ENCODE results near the gene AGTRAP.

Gene AGTRAP, protein sequence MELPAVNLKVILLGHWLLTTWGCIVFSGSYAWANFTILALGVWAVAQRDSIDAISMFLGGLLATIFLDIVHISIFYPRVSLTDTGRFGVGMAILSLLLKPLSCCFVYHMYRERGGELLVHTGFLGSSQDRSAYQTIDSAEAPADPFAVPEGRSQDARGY

DNA sequence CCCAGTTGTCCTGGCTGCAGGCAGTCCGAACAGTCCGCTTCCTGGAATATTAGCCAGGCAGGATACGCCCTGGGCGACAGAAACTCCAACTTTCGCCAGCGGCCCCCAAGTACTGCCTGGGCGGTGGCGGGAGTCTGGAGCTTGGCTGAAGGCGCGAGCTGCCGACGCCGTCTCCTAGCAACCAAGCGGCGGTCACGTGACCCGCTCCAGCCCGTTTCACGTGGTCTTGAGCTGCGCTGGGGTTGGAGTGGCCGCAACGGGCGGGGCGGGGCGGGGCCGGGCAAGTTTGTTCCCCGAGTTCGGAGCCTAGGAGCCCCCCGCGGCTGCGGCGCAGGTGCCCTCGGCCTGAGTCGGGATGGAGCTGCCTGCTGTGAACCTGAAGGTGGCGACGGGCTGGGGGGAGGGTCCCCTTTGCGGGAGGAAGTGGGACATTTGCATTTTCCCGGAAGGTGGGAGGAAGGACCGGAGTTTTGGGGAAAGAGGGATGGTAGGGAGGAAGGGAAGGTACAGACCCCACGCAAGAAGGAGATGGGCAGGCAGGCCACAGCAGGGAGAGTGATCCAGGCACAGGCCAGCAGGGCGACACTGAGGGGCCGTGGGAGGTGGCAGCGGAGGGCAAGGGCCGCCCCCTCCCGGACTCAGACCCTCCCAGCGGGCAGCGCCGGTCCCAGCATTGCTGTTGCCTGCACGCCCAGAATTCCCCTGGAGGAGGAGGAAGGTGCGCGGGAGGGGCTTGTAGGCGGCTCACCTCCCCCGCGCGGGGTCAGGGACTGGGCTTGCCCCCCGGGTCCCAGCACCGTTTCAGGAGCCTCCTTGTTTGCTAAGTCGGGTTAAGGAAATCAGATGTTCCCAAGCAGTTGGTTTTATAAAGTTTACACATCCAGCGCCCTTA lies at the start of gene AGTRAP:
Gene AGTRAP, plus strand, starts transcription at position 283 of the 892 bp plus-strand sequence. Its CDS starts 73 bp downstream, at position 356.
- DNase-seq: peak; percentile 85

DNA sequence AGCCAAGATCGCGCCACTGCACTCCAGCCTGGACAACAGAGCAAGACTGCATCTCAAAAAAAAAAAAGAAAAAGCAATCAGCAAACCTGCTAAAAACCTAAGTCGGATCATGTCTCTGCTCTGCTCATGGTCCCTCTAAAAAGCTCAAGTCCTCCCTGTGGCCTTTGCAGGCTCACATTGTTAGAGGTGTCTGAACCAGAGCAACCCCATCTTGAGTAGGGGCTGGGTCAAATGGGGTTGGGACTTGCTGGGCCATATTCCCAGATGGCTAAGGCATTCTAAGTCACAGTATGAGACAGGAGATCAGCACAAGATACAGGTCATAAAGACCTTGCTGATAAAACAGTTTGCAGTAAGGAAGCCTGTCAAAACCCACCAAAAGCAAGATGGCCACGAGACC lies 47.4 kb upstream of the AGTRAP start:
- DNase-seq: no peak

DNA sequence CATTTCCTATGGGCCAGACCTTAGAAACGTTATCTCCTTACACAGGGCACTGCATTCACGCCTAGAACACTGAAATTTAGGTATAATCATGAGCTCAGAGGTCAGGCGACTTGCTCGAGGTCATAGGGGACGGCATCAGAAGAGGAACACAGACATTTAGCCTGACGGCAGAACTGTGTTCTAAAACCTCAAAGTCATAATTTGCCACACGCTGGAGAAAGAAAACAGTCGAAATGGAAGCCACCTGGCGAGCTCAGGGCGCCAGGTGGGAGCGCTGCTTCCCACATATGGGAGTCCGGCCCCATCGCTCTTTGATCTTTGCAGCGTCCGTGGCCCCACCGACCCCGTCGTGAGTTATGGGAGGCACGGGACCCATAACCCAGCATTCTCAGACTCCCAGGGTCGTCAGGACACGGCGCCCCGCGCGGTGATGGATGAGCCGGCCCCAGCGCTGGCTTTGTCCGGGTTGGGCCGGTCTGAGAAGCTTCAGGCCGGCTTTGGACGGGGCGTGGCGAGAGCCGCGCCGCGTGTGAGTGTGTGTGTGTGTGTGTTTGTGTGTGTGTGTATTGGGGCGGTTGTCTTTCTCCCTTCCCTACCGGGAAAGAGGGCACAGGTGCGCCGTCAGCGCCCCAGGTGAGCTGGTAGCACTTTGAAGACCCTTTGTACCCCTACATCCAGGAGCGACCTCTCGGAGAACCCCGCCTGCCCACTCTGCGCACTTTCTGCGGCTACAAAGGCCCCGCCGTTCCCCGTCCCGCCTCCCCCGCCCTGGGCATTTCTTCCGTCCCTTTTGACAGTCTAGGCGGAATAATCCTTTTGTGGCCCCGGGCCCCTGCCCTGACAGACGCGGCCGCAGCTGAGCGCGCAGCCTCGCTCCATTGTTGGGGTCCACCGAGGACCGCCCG lies 45.3 kb upstream of the AGTRAP start:
- DNase-seq: peak; percentile 86

DNA sequence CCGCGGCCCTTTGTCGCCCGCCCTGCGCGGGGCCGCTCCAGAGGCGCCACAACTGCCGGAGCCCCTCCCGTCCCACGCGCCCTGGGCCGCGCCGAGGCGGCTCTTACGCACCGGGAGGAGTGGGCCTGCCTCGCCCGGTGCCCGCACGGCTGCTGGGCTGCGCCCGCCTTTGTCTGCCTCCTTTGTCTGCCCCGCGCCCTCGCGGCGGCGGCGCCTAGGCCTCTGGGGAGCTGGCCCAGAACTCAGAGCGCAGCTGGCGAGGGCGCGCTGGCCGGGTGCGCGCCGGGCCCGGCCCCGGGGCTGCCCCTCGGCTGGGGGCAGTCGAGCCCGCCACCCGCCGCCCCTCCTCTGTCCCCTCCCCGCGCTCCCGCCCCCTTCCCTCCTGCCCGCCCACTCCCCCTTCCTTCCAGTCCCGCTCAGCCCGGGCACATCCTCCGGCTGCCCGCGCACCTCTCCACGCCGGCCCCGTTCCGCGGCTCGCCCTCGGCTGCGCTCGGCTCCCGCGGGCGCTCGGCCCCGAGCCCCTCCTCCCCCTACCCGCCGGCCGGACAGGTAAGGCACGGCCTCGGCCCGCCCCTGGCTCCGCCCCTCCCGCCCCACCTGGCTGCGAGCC lies 44.5 kb upstream of the AGTRAP start, which contains the start of gene DRAXIN:
Gene DRAXIN, plus strand, starts transcription at position 409 of the 613 bp plus-strand sequence. CDS start 14,549 bp downstream, outside the sequence.
- DNase-seq: peak; percentile 63

DNA sequence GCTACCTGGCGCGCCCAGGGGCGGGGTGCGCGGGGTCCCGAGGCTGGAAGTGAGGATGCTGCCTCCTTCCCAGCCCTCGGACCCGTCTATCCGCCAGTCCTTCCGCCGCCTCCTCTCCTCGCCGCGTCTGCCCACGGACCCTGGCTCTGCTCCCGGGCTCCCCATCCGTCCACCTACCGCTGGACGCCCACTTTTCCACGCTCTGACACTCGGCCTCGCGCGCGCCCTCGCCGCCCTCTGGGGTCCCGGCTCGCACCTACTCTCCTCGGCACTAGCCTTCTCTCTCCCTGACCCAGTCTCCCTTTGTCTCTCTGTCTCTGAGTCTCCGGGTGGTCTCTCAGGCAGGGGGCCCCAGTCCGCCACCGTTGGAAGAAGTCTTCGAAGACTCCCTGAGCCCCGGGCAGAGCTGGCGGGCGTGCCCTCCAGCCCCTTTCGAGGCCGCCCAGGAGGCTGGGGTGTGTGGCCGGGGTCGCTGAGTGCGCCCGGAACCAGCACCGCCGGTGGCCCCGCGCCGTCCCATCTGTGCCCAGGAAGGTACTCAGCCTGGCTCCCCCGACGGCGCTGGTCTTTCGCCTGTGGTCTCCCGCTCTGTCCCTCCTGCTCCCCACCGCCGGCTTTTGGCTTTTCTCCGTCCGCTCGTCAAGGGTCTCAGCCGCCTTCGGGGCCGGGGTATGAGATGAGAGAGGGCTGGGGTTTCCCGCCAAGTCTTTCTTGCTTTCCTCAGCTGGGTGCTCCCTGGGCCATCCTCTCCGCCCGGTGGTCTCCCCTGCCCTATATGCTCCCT lies 43.8 kb upstream of the AGTRAP start:
- peak; percentile 23 for DNase-seq

DNA sequence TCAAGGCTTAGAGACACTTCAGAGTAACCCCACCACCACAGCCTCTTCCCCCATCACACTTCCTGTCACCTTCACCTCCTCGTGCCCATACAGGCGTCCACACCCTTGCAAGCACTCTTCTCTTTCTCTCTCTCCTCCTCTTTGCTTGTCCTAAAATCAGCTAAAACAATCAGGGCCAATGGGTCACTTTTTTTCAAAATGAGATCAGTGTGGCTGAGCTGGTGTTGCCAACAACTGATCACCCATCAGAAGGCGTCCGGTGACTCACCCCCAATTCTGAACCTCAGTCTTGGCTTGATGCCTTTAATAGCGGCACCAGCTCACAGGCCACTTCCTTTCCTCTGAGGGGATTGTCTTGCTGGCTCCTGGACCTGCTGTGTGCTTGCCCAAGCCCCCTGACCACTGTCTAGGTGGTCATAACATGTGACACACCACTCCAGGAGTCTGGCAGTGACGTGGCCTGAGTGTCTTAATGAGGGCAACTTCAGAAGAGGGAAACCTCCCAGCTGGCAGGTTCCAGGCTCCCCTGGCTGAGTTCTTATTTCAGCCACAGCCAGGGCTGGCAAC lies 42.8 kb upstream of the AGTRAP start:
- DNase-seq: no peak

DNA sequence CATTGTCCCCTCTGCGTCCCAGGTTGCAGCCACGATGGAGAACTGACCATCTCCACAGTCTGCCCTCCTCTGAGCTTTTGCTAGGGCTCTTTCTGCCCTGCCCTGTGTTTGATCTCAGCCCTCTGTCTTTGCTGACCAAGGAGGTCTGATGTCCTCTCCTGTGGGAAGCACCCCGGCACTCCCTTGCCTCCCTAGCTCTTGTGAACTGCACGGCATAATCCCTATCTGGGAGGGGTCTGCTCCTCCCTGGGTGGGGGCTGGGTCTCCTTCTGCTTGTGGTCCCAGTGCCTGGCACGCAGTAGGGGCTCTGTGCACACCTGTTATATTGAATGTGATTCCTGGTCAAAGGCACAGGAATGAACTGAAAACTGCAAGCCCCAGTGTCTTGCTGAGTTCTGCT lies 42.0 kb upstream of the AGTRAP start:
- DNase-seq: no peak

DNA sequence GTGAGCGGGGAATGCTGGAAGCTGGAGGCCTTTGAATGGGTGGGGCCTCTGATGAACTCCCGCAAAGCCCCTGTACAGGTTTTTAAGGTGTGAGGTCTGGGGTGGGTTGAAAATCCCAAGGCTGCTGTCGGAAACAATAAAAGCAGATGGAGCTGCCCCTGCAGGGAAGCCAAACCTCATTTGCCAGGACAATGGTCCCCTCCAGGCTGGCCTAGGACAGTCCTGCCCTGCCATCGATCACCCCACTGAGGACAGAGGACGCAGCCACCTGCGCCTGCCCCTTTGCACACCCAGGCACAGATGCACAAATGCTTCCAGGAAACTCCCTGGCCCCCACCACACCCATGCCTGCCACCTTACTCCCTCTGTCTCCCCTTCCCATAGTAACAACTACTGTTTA lies 40.1 kb upstream of the AGTRAP start:
- DNase-seq: no peak

DNA sequence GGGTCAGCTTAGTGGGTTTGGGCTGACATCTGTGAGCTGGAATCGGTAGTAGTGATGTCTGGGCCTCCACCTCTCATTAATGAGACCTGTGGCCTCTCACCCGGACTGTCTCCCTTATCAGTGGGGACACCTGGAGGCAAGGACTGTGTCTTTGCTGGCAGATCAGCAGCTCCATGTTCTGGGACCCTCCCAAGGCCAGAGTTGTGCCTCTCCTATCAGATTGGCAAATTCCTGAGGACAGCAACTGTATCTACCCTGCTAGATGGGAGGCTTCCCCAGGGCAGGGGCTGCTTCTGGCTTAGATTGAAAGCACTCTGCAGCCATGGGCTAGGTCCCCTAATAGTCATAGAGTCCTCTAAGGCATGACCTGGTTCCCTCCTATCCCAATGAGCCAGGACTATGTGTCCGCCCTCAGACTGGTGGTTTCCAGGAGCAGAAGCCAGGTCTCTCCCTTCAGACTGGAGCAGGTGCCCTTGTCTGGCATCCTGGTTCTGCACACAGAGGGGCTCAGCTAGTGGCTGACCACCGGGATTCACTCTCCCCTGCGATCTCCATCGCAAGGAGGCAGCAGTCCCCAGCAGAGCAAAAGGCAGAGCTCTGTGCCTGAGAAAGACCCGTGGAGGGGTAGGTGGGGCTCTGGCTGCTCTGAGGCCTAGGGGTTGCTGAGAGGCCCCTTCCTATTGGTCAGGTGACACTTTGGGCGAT lies 38.6 kb upstream of the AGTRAP start:
- DNase-seq: no peak

DNA sequence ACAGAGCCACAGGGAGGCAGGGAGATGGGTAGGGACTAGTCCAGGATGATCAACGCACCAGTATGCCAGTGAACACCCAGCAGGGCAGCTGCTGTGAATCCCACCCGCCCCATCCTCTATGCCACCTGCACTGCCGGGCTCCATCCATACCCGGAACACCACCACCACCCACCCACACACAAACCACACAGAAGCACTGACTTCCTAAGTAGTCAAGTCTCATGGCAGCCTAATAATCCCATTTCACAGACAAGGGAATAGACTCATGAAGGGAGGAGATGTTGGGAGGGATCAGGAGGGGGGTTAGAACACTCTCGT lies 38.1 kb upstream of the AGTRAP start:
- no peak for DNase-seq

DNA sequence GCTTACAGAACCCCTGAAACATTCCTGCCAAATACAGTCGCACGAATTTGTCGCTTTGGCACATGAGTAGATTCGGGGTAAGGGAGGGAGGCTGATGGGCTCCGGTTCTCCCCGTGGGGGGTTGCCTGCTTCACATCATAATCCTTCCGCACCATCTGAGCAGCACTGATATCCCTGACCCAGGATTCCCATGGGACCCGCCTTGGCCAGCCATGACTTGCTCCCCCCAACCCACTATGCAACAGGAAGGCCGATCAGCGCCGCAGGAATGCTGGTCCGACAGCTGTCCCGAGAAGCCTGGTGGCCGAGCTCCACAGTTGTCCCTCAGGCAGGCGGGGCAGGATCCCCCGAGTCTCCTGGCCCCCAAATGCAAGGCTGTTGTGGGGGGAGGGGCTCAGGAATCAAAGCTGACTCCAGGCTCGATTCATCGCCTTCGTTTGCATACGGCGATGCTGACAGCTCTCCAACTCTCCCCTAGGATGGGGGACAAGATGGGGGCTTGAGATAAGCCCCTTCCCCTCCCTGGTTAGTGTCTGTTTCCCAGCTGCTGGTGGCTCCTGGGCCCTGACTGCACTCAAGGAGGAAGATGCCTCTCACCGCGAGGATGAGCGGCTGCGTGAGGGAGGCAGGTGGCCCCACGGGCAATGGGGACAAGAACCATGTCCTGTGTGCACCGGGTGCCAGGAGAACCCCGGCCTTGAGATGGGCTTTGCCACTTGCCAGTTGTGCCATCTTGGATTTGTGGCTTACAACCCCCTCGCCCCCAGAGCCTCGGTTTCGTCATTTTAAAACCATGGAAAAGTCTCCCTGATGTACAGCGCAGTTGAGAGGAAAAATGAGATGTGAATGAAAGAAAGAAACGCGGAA lies 35.1 kb upstream of the AGTRAP start:
- DNase-seq: no peak

DNA sequence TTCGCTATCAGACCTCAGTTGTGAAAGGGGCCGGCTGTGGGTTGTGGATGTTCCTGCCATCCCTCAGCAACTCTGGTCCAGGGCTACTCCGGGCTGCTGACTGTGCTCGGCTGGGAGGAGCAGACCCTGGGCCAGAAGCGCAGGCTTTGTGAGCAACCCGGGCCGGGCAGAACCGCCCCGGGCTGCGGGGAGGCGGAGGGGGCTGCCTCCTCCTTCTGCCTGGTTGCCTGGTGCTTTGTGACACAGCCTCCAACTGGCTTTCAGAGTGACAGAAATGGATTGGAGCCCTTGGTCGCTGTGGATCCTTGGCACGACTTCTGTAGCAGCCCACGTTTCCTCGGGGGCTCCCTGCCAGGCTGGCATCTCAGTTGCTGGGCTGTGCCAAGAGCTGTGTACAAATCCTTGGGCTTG lies 34.4 kb upstream of the AGTRAP start:
- no peak for DNase-seq

DNA sequence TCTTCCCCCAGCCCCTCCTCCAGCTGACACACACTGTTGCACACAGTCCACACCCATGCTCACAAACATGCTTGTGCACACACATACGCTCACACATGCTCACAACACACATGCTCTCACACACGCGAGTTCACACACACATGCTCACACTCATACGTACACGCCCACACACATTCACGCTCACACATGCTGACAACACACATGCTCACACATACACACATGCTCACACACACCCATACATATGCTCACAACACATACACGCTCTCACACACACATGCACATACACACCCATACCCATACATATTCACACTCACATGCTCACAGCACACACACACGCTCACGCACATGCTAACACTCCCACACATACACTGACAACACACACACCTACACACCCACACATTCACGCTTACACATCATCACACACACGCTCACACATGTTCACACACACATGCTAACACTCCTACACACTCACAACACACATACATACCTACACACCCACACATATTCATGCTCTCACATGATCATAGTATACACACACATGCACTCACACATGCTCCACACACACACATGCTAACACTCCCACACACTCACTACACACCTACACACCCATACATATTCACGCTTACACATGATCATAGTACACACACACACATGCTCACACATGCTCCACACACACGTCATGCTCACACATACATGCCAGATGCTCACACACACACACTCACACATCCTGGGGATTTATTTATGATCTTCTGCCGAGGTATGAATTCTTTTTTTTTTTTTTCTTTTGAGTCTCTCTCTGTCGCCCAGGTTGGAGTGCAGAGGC lies 33.7 kb upstream of the AGTRAP start:
- DNase-seq: no peak

DNA sequence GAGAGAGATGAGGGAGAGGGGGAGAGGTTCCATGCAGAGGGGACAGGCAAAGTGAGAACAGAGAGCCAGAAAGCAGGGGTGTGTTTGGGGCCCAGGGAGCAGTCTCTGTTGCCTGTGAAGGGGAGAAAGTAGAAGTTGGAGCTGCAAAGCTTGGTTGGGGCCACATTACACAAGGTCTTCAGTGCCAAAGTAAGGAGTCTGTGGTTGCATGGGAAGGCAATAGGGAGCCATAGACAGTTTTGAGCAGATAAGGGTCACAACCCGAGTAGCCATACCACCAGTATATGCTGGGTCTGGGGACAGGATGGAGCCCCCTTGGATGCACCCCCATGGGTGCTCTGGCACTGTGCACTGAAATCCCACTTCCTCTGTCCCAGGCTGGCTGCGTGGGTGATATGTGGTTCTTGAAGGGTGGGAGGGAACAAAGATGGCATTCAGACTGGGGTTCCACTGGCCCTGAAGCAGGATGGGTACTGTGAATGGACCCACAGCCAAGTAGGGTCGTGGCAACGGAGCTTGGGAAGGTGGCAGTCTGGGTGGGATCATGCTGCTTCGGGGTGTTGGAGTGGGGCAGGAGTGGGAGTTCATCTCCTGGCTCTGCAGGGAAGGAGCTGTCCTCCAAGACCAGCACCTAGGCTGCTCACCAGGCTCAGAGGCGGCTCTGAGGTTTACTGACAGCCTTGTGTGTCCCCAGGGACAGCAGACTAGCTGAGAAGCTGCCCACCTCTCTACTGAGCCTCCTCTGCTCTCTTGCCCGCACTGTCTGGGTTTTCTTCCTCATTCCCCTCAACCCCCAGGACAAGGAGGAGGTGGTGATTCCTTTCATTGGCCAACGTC lies 32.4 kb upstream of the AGTRAP start:
- no peak for DNase-seq

DNA sequence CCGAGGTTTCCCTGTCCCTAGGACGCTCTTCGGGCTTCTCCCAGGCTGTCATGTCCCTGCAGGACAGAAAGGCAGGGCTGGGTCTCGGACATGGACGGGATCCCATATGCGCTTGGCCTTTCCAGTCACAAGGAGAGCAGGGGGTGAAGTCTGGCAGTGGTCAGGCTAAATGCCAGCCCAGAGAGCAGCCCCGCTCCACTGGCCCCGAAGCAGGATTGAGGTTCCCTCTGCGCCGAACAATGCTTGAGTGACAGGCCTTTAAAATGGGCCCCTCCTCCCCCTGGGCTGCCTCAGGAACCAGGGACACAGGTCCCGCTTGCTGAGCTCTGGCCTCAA lies 31.8 kb upstream of the AGTRAP start:
- no peak for DNase-seq

DNA sequence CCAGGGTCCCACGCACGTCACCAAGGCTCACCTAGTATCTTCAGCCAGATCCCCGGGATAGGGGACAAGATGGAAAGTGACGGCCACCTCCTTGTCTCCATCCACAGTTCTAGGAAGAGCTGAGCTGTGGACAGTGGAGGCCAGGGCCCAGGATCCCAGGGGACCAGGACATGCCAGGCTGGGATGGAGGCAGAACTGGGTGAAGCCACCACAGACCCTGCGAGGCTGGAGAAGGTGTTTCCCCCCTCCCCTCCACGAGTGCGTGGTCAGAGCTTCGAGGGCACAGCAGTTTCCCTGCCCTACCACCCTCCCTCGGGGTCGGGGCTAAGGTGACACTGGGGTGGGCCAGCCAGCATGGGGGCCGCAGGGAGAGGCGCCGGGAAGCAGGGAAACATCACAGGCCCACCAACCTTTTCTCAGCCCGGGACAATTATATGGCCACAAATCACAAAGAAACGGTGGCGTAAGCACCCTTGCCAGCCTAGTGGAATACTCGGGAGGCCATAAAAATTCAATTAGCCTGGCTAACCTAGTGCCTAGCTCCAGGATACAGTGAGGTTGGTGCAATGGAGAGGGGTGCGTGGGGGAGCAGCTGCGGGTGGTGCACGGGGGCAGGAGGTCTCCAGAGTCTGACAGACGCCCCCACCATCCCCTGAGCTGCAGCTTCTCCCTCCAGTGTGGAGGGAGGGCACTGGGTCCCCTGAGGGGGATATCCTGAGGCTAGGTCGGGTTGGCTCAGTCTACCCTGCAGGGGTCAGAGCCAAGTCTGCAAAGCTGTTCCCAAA lies 31.1 kb upstream of the AGTRAP start:
- DNase-seq: no peak

DNA sequence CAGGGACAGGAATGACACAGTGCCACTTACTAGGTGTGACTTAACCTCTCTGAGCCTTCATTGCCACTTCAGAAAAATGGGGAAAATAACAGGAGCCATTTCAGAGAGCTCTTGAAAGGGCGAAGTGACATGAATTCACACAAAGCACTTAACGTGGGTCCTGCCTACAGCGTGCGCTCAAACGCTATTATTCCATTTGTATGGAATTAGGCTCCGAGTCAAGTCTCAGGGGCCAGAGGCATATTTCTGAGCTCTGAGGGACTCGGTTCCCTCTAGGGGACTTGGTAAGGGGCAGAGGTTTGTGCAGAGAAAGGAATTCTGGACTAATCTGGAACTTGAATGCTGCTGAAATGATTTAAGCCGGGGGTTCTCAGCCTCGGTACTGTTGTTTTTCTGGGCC lies 30.3 kb upstream of the AGTRAP start:
- no peak for DNase-seq

DNA sequence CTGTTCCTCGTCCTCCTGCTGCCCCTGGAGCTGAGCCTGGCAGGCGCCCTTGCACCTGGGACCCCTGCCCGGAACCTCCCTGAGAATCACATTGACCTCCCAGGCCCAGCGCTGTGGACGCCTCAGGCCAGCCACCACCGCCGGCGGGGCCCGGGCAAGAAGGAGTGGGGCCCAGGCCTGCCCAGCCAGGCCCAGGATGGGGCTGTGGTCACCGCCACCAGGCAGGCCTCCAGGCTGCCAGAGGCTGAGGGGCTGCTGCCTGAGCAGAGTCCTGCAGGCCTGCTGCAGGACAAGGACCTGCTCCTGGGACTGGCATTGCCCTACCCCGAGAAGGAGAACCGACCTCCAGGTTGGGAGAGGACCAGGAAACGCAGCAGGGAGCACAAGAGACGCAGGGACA lies 29.6 kb upstream of the AGTRAP start:
- no peak for DNase-seq

Measured in DMS79 treated with DMSO at 0.1 percent for 48 hours (cell line).